Measurements from ENCODE around the gene ARFGEF2. TPM values are rescaled to one million over a fixed set of nuclear protein-coding genes. Genes with fewer than 3 reads are reported as not detected.

The ARFGEF2 gene
- total and polyA plus RNA-seq, 3 donors from 2014 or later = 47.8 to 57.0 (median 52.6) TPM

- no peak overlapping the region for H3K4me3 ChIP-seq
- H3K36me3 ChIP-seq (ENCODE audit: low read depth, missing control alignments) = no peaks in the 10 kb centered on the region
- H3K4me1 ChIP-seq = peaks cover 12% of the 10 kb centered on the region
- intact Hi-C loops (cut with DNase I; ENCODE audit: low total_unique reads) = no loop called here
- no peaks in the 10 kb centered on the region for H3K27me3 ChIP-seq
- H3K27ac ChIP-seq = no peak overlapping the region
- 86 to 91% methylated on average over 6 of the region's 6 CpGs for WGBS, 2 donors
- no peak for DNase-seq
- H3K9me3 ChIP-seq = no peaks in the 10 kb centered on the region
- TF ChIP-seq POLR2A (IDR thresholded peaks at IDR 0.05) (no peak), CTCF (IDR thresholded peaks at IDR 0.05) (no peak)
Measured at GRCh38 chr20:48919336-48919881, 2.1 kb upstream of the ARFGEF2 start.

GRCh38 chr20:48919882-48920526 is 1.5 kb upstream of the ARFGEF2 start:
- 68 to 69% methylated on average over 5 of the region's 5 CpGs for WGBS, 2 donors
- no peak overlapping the region for H3K4me3 ChIP-seq
- intact Hi-C loops (cut with DNase I; ENCODE audit: low total_unique reads) = no loop called here

GRCh38 chr20:48920527-48921167 is 864 bp upstream of the ARFGEF2 start:
- intact Hi-C loops (cut with DNase I; ENCODE audit: low total_unique reads) = no loop called here
- no peak for DNase-seq
- peak overlapping the region; percentile 92 to 93 for H3K27ac ChIP-seq
- no peaks in the 10 kb centered on the region for H3K36me3 ChIP-seq (ENCODE audit: low read depth, missing control alignments)
- 15 to 18% methylated on average over 10 of the region's 10 CpGs for WGBS, 2 donors
- H3K4me3 ChIP-seq = peak overlapping the region; percentile 90 to 94
- H3K27me3 ChIP-seq = no peaks in the 10 kb centered on the region
- H3K9me3 ChIP-seq = no peaks in the 10 kb centered on the region
- no peak for TF ChIP-seq POLR2A (IDR thresholded peaks at IDR 0.05)
- TF ChIP-seq CTCF (IDR thresholded peaks at IDR 0.05) = no peak
- H3K4me1 ChIP-seq = peaks cover 12% of the 10 kb centered on the region

More at GRCh38 chr20:48919882-48920526, 1.5 kb upstream of the ARFGEF2 start:
- Histone ChIP-seq H3K27me3 (no peaks in the 10 kb centered on the region), H3K9me3 (no peaks in the 10 kb centered on the region), H3K27ac (no peak overlapping the region), H3K4me1 (peaks cover 12% of the 10 kb centered on the region), H3K36me3 (ENCODE audit: low read depth, missing control alignments) (no peaks in the 10 kb centered on the region)
- no peak for TF ChIP-seq POLR2A (IDR thresholded peaks at IDR 0.05)
- no peak for TF ChIP-seq CTCF (IDR thresholded peaks at IDR 0.05)
- no peak for DNase-seq

- Histone ChIP-seq H3K4me1 (peaks cover 12% of the 10 kb centered on the region), H3K36me3 (ENCODE audit: low read depth, missing control alignments) (no peaks in the 10 kb centered on the region), H3K27ac (peak overlapping the region; percentile 92 to 93), H3K9me3 (no peaks in the 10 kb centered on the region), H3K27me3 (no peaks in the 10 kb centered on the region), H3K4me3 (peak overlapping the region; percentile 90 to 94)
- WGBS, 2 donors = 8 to 21% methylated on average over 10 to 29 of the region's 34 CpGs
- intact Hi-C loops (cut with DNase I; ENCODE audit: low total_unique reads) = no loop called here
- DNase-seq = peak; percentile 49
- TF ChIP-seq POLR2A (IDR thresholded peaks at IDR 0.05) (no peak), CTCF (IDR thresholded peaks at IDR 0.05) (no peak)
Measured at GRCh38 chr20:48921883-48922820, 641 bp downstream of the ARFGEF2 start.
